Stimulated activated CD8-positive, alpha-beta memory T cell treated with anti-CD3 and anti-CD28 coated beads, Interleukin-4, amount 100 ng/mL, for 1 hour (primary cell): ENCODE results near the gene MON1A.
"Not testable (repeated sequence)": the region's sequence is repeated elsewhere in the genome, so short reads cannot be mapped to it uniquely, and the experiment has no call there.

Source experiments
- DNase-seq, 2 donors: peaks; one replicate each; pipeline ENCODE4 v3.0.0-alpha.2; 2020; ENCODE audit warnings: low read depth in 2 of 2, low spot score in 1 of 2

MON1A gene

GRCh38 chr3:49917806-49918590, 11.6 kb downstream of the MON1A start:
- not testable (repeated sequence) for DNase-seq

DNA sequence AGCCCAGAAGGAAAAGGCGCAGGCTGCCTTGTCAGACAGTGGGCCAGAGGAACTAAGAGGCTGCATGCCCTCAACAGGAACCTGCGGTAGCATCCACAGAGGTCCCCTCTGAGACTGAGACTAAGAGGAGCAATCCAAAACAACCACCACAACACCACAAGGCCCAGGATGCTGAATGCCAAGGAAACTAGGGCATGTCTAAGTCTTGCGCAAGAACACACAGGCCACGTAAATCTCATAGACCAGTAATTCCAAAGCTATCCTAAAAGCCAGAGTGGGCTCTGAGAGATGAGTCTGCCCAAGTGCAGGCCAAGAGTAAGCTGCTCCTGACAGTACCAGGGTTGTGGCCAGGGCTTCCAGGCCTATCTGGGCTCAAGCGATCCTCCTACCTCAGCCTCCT, 12.9 kb downstream of the MON1A start:
- no peak for DNase-seq

GRCh38 chr3:49914906-49915305, 14.7 kb downstream of the MON1A start:
- no peak for DNase-seq

GRCh38 chr3:49912881-49913281, 16.7 kb downstream of the MON1A start:
- DNase-seq, result no peak

GRCh38 chr3:49911611-49912010, 18.0 kb downstream of the MON1A start:
- no peak for DNase-seq

- DNase-seq, result no peak
Measured at GRCh38 chr3:49911124-49911420, 18.5 kb downstream of the MON1A start.

DNA sequence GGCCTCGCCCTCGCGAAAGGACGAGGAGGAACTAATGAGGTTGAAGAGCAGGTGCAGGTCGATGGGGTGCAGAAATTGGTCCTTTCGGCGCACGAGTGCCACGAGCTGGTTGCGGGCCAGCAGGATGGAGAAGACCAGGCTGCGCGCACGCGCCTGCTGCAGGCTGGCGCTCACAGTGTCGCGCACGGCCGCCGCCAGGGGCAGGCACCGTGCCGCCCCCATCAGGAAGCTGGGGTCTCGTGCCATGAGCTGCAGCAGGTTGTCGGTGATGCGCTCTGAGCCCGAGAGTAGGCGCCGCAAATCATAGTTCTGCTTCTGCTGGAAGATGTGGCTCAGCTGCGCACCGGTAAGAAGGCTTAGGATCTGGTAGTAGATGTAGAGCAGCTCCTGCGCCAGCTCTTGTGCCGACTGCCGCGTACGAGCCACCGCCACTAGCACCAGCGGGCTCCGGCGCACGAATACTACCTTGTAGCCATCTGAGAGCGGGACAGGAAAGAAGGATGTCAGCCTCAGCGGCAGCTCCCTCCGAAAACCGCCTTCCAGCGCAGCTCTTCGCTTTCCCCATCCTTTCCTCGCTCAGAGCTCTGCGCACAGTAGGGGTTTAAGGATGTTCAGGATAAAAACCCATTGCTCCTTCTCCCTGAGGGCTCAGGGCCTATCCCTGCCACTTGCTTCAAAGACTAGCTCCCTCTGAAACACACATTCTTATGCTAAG, 19.0 kb downstream of the MON1A start:
- DNase-seq, result no peak

- DNase-seq, result no peak
Measured at GRCh38 chr3:49908373-49909199, 21.0 kb downstream of the MON1A start.

- no peak for DNase-seq
Measured at GRCh38 chr3:49906073-49906743, 23.4 kb downstream of the MON1A start.

DNA sequence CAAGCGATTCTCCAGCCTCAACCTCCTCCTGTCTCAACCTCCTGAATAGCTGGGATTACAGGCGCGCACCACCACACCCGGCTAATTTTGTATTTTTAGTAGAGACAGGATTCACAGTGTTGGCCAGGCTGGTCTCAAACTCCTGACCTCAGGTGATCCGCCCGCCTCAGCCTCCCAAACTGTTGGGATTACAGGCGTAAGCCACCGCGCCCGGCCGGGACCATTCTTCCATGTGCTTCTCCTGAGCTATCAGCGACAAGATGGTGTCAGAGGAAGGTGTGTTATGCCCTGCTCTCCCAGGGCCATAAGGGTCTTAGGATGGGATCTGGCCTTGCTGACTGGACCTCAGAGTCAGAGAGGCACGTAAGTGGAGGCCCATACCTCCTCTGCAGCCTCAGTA, 25.2 kb downstream of the MON1A start:
- not testable (repeated sequence) for DNase-seq

GRCh38 chr3:49903451-49904424, 25.9 kb downstream of the MON1A start, which contains the start of gene MST1R:
Gene MST1R, minus strand, starts transcription at chr3:49903873. Its CDS starts 264 bp downstream, at chr3:49903609.
- peak; percentile 38 to 56 for DNase-seq

GRCh38 chr3:49902511-49903345, 26.9 kb downstream of the MON1A start:
- no peak for DNase-seq

- no peak for DNase-seq
Measured at GRCh38 chr3:49901366-49902339, 28.0 kb downstream of the MON1A start.

GRCh38 chr3:49900491-49901153, 29.0 kb downstream of the MON1A start:
- no peak for DNase-seq

DNA sequence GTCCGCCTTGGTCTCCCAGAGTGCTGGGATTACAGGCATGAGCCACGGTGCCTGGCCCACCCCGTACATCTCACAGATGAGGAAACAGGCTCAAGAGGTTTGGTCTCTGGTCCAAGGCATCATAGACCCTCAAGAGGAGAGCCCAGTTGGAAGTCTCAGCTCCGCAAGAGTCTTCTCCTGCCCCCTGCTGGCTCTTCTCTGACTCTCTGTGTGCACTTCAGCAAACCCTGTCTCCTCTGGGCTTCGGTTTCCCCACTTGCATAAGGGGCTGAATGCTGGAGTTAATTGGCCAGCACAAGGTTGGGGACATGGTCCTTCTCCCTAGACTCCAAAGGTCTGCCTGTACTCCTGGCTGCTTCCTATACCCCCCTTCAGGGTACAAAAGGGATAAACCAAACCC, 29.8 kb downstream of the MON1A start:
- DNase-seq, result no peak

GRCh38 chr3:49898991-49899390, 30.6 kb downstream of the MON1A start:
- DNase-seq, result no peak

DNA sequence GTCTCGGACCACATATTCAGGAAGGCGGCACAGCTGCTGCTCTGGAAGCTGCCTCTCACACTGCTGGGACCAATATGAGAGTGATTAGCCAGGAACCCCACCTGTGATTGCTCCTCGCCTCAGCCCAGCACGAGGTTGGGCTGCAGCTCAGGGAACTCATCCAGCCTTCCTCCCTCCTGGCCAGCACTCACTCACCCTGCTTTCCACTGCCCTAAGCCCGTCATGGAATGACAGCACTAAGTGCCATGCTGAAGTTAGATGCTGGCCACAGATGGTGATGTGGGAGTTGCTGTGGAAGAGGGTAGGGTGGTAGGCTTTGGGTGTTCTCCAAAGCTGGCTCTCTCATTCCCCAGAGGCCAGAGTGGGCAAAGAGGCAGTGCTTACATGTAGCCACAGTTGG, 33.3 kb downstream of the MON1A start:
- DNase-seq, result no peak
